ENCODE measurements around the gene ACTL7B.

Gene ACTL7B

GRCh38 chr9:108816037-108816436 lies 39.7 kb downstream of the ACTL7B start:
- no peaks in the 10 kb centered on the region for H3K27me3 ChIP-seq (ENCODE audit: low read depth, low read length)
- H3K4me3 ChIP-seq (ENCODE audit: low read depth in 1 of 2, low read length in 2 of 2) = no peak overlapping the region
- H3K36me3 ChIP-seq (ENCODE audit: control insufficient read depth in 1 of 2, insufficient read depth in 2 of 2, low read length in 2 of 2) = no peaks in the 10 kb centered on the region
- no peaks in the 10 kb centered on the region for H3K9me3 ChIP-seq (ENCODE audit: control insufficient read depth in 1 of 2, low read length in 2 of 2)
- no peaks in the 10 kb centered on the region for H3K4me1 ChIP-seq (ENCODE audit: control insufficient read depth in 1 of 2, insufficient read depth in 2 of 2, low read length in 2 of 2)
- H3K27ac ChIP-seq (ENCODE audit: low read length) = no peak overlapping the region

GRCh38 chr9:108815156-108815555 lies 40.6 kb downstream of the ACTL7B start:
- no peaks in the 10 kb centered on the region for H3K9me3 ChIP-seq (ENCODE audit: control insufficient read depth in 1 of 2, low read length in 2 of 2)
- no peaks in the 10 kb centered on the region for H3K4me1 ChIP-seq (ENCODE audit: control insufficient read depth in 1 of 2, insufficient read depth in 2 of 2, low read length in 2 of 2)
- H3K27ac ChIP-seq (ENCODE audit: low read length) = no peak overlapping the region
- no peaks in the 10 kb centered on the region for H3K36me3 ChIP-seq (ENCODE audit: control insufficient read depth in 1 of 2, insufficient read depth in 2 of 2, low read length in 2 of 2)
- H3K27me3 ChIP-seq (ENCODE audit: low read depth, low read length) = no peaks in the 10 kb centered on the region
- H3K4me3 ChIP-seq (ENCODE audit: low read depth in 1 of 2, low read length in 2 of 2) = no peak overlapping the region

GRCh38 chr9:108813951-108814601 lies 41.7 kb downstream of the ACTL7B start:
- H3K27me3 ChIP-seq (ENCODE audit: low read depth, low read length) = no peaks in the 10 kb centered on the region
- H3K9me3 ChIP-seq (ENCODE audit: control insufficient read depth in 1 of 2, low read length in 2 of 2) = no peaks in the 10 kb centered on the region
- H3K27ac ChIP-seq (ENCODE audit: low read length) = no peak overlapping the region
- no peaks in the 10 kb centered on the region for H3K4me1 ChIP-seq (ENCODE audit: control insufficient read depth in 1 of 2, insufficient read depth in 2 of 2, low read length in 2 of 2)
- H3K36me3 ChIP-seq (ENCODE audit: control insufficient read depth in 1 of 2, insufficient read depth in 2 of 2, low read length in 2 of 2) = no peaks in the 10 kb centered on the region
- no peak overlapping the region for H3K4me3 ChIP-seq (ENCODE audit: low read depth in 1 of 2, low read length in 2 of 2)

GRCh38 chr9:108812396-108813025 lies 43.3 kb downstream of the ACTL7B start:
- Histone ChIP-seq H3K27ac (ENCODE audit: low read length) (no peak overlapping the region), H3K36me3 (ENCODE audit: control insufficient read depth in 1 of 2, insufficient read depth in 2 of 2, low read length in 2 of 2) (no peaks in the 10 kb centered on the region), H3K4me3 (ENCODE audit: low read depth in 1 of 2, low read length in 2 of 2) (no peak overlapping the region), H3K27me3 (ENCODE audit: low read depth, low read length) (no peaks in the 10 kb centered on the region), H3K4me1 (ENCODE audit: control insufficient read depth in 1 of 2, insufficient read depth in 2 of 2, low read length in 2 of 2) (no peaks in the 10 kb centered on the region), H3K9me3 (ENCODE audit: control insufficient read depth in 1 of 2, low read length in 2 of 2) (no peaks in the 10 kb centered on the region)

- Histone ChIP-seq H3K9me3 (ENCODE audit: control insufficient read depth in 1 of 2, low read length in 2 of 2) (no peaks in the 10 kb centered on the region), H3K27me3 (ENCODE audit: low read depth, low read length) (no peaks in the 10 kb centered on the region), H3K4me1 (ENCODE audit: control insufficient read depth in 1 of 2, insufficient read depth in 2 of 2, low read length in 2 of 2) (no peaks in the 10 kb centered on the region), H3K36me3 (ENCODE audit: control insufficient read depth in 1 of 2, insufficient read depth in 2 of 2, low read length in 2 of 2) (no peaks in the 10 kb centered on the region), H3K4me3 (ENCODE audit: low read depth in 1 of 2, low read length in 2 of 2) (no peak overlapping the region), H3K27ac (ENCODE audit: low read length) (no peak overlapping the region)
These were observed 43.8 kb downstream of the ACTL7B start for GRCh38 chr9:108811944-108812343.

- Histone ChIP-seq H3K4me3 (ENCODE audit: low read depth in 1 of 2, low read length in 2 of 2) (no peak overlapping the region), H3K27ac (ENCODE audit: low read length) (no peak overlapping the region), H3K4me1 (ENCODE audit: control insufficient read depth in 1 of 2, insufficient read depth in 2 of 2, low read length in 2 of 2) (no peaks in the 10 kb centered on the region), H3K27me3 (ENCODE audit: low read depth, low read length) (no peaks in the 10 kb centered on the region), H3K9me3 (ENCODE audit: control insufficient read depth in 1 of 2, low read length in 2 of 2) (no peaks in the 10 kb centered on the region), H3K36me3 (ENCODE audit: control insufficient read depth in 1 of 2, insufficient read depth in 2 of 2, low read length in 2 of 2) (no peaks in the 10 kb centered on the region)
These were observed 46.5 kb downstream of the ACTL7B start for GRCh38 chr9:108809269-108809668.

Data from muscle layer of duodenum (tissue), 2 donors.